ENCODE measurements around the gene ZNF784.

ZNF784 gene

DNA sequence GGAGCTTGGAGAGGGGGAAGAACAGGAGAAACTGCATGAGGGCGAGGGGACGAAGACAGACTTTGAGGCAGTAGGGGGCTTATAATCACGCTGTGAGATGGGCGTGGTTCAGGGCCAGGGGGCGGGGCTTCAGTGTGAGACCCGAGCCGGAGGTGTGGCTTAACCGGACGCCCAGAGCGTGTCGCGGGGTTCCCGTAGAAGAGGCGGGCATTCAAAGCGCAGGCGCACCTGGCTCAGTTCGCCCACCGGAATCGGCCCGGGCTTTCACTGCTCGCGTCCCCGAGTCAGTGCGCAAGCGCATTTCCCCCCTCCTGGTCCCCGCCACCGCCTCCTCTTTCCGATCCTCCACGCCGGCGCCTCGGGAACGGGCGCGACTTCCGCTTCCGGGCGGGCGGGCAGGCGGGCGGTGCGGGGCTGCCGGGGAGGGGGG is 19.1 kb downstream of the ZNF784 start:
- TF ChIP-seq EZH2phosphoT487 (IDR thresholded peaks at IDR 0.05; ENCODE audit: borderline replicate concordance, low read length): no peak
- TF ChIP-seq, protein P1, sequence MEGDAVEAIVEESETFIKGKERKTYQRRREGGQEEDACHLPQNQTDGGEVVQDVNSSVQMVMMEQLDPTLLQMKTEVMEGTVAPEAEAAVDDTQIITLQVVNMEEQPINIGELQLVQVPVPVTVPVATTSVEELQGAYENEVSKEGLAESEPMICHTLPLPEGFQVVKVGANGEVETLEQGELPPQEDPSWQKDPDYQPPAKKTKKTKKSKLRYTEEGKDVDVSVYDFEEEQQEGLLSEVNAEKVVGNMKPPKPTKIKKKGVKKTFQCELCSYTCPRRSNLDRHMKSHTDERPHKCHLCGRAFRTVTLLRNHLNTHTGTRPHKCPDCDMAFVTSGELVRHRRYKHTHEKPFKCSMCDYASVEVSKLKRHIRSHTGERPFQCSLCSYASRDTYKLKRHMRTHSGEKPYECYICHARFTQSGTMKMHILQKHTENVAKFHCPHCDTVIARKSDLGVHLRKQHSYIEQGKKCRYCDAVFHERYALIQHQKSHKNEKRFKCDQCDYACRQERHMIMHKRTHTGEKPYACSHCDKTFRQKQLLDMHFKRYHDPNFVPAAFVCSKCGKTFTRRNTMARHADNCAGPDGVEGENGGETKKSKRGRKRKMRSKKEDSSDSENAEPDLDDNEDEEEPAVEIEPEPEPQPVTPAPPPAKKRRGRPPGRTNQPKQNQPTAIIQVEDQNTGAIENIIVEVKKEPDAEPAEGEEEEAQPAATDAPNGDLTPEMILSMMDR (IDR thresholded peaks at IDR 0.05; ENCODE audit: low read depth, low read length, poor library complexity, severe bottlenecking): no peak
- Histone ChIP-seq H4K20me1 (ENCODE audit: control insufficient read depth, insufficient read depth, low read depth, low read length) (peaks cover 11% of the 10 kb centered on the region; the same call in 1 of the 2 replicates), H3K9me2 (replicated peaks; ENCODE audit: control insufficient read depth, low read length) (no peaks in the 10 kb centered on the region), H3K36me3 (ENCODE audit: control insufficient read depth, low read length) (peaks cover 38% of the 10 kb centered on the region), H3F3A (ENCODE audit: control insufficient read depth, insufficient read depth) (peaks cover 23% of the 10 kb centered on the region), H3K4me2 (ENCODE audit: low read length) (peak overlapping the region; percentile 99), H3K4me1 (ENCODE audit: control insufficient read depth, low read length) (peaks cover 47% of the 10 kb centered on the region), H3K4me3 (ENCODE audit: low read length) (peak overlapping the region; percentile 95), H3K27ac (ENCODE audit: low read depth, low read length) (peak overlapping the region; percentile 99), H3K79me2 (ENCODE audit: control insufficient read depth, low read length) (peaks cover 46% of the 10 kb centered on the region), H3K27me3 (ENCODE audit: control insufficient read depth, low read length) (no peaks in the 10 kb centered on the region), H3K9me3 (ENCODE audit: control insufficient read depth, insufficient read depth, low read length) (no peaks in the 10 kb centered on the region)

GRCh38 chr19:55603581-55604292 is 20.6 kb downstream of the ZNF784 start:
- H4K20me1 ChIP-seq (ENCODE audit: control insufficient read depth, insufficient read depth, low read depth, low read length): peaks cover 6% of the 10 kb centered on the region; the same call in 1 of the 2 replicates
- TF ChIP-seq, protein P1 (IDR thresholded peaks at IDR 0.05; ENCODE audit: low read depth, low read length, poor library complexity, severe bottlenecking): no peak
- no peak for TF ChIP-seq EZH2phosphoT487 (IDR thresholded peaks at IDR 0.05; ENCODE audit: borderline replicate concordance, low read length)
- H3K4me1 ChIP-seq (ENCODE audit: control insufficient read depth, low read length): peaks cover 48% of the 10 kb centered on the region
- peak overlapping the region; percentile 99 for H3K27ac ChIP-seq (ENCODE audit: low read depth, low read length)
- peaks cover 23% of the 10 kb centered on the region for H3F3A ChIP-seq (ENCODE audit: control insufficient read depth, insufficient read depth)
- H3K4me2 ChIP-seq (ENCODE audit: low read length): peak overlapping the region; percentile 99
- H3K9me3 ChIP-seq (ENCODE audit: control insufficient read depth, insufficient read depth, low read length): no peaks in the 10 kb centered on the region
- peaks cover 32% of the 10 kb centered on the region for H3K79me2 ChIP-seq (ENCODE audit: control insufficient read depth, low read length)
- no peaks in the 10 kb centered on the region for H3K9me2 ChIP-seq (replicated peaks; ENCODE audit: control insufficient read depth, low read length)
- peak overlapping the region; percentile 95 for H3K4me3 ChIP-seq (ENCODE audit: low read length)
- peaks cover 24% of the 10 kb centered on the region for H3K36me3 ChIP-seq (ENCODE audit: control insufficient read depth, low read length)
- no peaks in the 10 kb centered on the region for H3K27me3 ChIP-seq (ENCODE audit: control insufficient read depth, low read length)

GRCh38 chr19:55603115-55603514 is 21.3 kb downstream of the ZNF784 start:
- H3K4me2 ChIP-seq (ENCODE audit: low read length): no peak overlapping the region
- H3K36me3 ChIP-seq (ENCODE audit: control insufficient read depth, low read length): peaks cover 23% of the 10 kb centered on the region
- TF ChIP-seq, protein P1 (IDR thresholded peaks at IDR 0.05; ENCODE audit: low read depth, low read length, poor library complexity, severe bottlenecking): no peak
- no peak for TF ChIP-seq EZH2phosphoT487 (IDR thresholded peaks at IDR 0.05; ENCODE audit: borderline replicate concordance, low read length)
- H4K20me1 ChIP-seq (ENCODE audit: control insufficient read depth, insufficient read depth, low read depth, low read length): peaks cover 6% of the 10 kb centered on the region; the same call in 1 of the 2 replicates
- no peaks in the 10 kb centered on the region for H3K9me2 ChIP-seq (replicated peaks; ENCODE audit: control insufficient read depth, low read length)
- no peaks in the 10 kb centered on the region for H3K27me3 ChIP-seq (ENCODE audit: control insufficient read depth, low read length)
- H3K79me2 ChIP-seq (ENCODE audit: control insufficient read depth, low read length): peaks cover 31% of the 10 kb centered on the region
- H3K4me3 ChIP-seq (ENCODE audit: low read length): no peak overlapping the region
- H3K9me3 ChIP-seq (ENCODE audit: control insufficient read depth, insufficient read depth, low read length): no peaks in the 10 kb centered on the region
- H3K4me1 ChIP-seq (ENCODE audit: control insufficient read depth, low read length): peaks cover 54% of the 10 kb centered on the region
- no peak overlapping the region for H3K27ac ChIP-seq (ENCODE audit: low read depth, low read length)
- peaks cover 23% of the 10 kb centered on the region for H3F3A ChIP-seq (ENCODE audit: control insufficient read depth, insufficient read depth)

All from DOHH2 (cell line).